ENCODE results near the gene MED31.
"Not testable (repeated sequence)": the region's sequence is repeated elsewhere in the genome, so short reads cannot be mapped to it uniquely, and the experiment has no call there.

The MED31 gene

DNA sequence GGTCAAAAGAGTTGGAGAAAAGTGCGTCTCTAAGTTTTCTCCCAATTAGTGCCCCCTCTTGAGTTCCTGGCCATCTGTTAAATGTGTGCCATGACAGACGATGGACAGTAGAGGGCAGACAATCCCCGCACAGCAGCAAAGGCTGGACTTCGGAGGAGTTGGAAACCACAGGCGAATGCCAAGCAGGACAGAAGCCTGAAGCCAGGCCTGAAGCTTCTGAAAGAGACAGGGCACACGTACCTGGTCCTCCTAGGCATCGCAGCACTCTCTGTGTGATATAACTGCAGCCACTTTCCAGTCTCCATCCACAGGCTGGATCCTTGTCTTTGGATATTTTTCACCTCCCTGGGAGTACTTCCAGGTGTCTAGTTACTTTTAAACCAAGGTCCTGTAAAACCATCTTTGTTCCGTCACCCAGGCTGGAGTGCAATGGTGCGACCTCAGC, 14.7 kb upstream of the MED31 start:
- peak; percentile 90 for DNase-seq (ENCODE audit: low read depth)
- no peak overlapping the region for H3K4me3 ChIP-seq (replicated peaks; ENCODE audit: low read depth, low read length)
- peak; percentile 99 for TF ChIP-seq CTCF (IDR thresholded peaks at IDR 0.05; ENCODE audit: low read length, missing control alignments)

DNA sequence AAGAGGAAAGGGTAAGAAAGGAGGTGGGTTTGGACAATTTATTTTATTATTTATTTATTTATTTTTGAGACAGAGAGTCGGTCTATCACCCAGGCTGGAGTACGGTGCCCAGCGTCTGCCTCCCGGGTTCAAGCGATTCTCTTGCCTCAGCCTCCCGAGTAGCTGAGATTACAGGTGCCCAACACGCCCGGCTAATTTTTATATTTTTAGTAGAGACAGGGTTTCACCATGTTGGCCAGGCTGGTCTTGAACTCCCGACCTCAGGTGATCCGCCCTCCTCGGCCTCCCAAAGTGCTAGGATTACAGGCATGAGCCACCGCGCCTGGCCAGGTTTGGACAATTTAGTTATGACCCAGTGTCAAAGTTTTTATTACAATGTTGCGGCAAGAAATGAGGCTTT, 11.8 kb upstream of the MED31 start:
- not testable (repeated sequence) for DNase-seq (ENCODE audit: low read depth); H3K4me3 ChIP-seq (replicated peaks; ENCODE audit: low read depth, low read length)

DNA sequence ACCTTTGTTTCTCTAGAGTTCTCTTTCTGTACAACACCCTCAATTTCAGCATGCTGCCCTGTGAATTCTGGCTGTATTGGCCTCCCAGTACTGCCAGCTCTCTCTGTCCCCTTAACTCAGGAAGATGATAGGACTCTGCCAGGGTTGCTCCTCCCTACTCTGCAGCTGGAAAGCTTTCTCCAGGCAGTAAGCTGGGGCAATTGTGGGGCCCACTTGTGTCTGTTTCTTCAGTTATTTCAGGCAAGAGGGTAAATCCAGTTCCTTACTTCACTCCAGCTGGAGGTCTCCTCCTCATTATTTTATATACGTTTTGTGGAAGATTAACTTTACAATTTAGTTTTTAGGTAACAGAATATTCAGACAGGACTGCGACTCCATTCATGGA, 10.1 kb upstream of the MED31 start:
- H3K4me3 ChIP-seq (replicated peaks; ENCODE audit: low read depth, low read length): no peak overlapping the region
- no peak for DNase-seq (ENCODE audit: low read depth)
- TF ChIP-seq CTCF (IDR thresholded peaks at IDR 0.05; ENCODE audit: low read length, missing control alignments): no peak

GRCh38 chr17:6660805-6661463, 9.5 kb upstream of the MED31 start:
- no peak for DNase-seq (ENCODE audit: low read depth)
- H3K4me3 ChIP-seq (replicated peaks; ENCODE audit: low read depth, low read length): no peak overlapping the region
- no peak for TF ChIP-seq CTCF (IDR thresholded peaks at IDR 0.05; ENCODE audit: low read length, missing control alignments)

- no peak for DNase-seq (ENCODE audit: low read depth)
- H3K4me3 ChIP-seq (replicated peaks; ENCODE audit: low read depth, low read length): no peak overlapping the region
- TF ChIP-seq CTCF (IDR thresholded peaks at IDR 0.05; ENCODE audit: low read length, missing control alignments): no peak
Observed at GRCh38 chr17:6660101-6660500, 8.7 kb upstream of the MED31 start.

- not testable (repeated sequence) for DNase-seq (ENCODE audit: low read depth); H3K4me3 ChIP-seq (replicated peaks; ENCODE audit: low read depth, low read length)
Observed at GRCh38 chr17:6658411-6658810, 7.0 kb upstream of the MED31 start.

- TF ChIP-seq CTCF (IDR thresholded peaks at IDR 0.05; ENCODE audit: low read length, missing control alignments): no peak
- DNase-seq (ENCODE audit: low read depth): no peak
- no peak overlapping the region for H3K4me3 ChIP-seq (replicated peaks; ENCODE audit: low read depth, low read length)
Observed at GRCh38 chr17:6657633-6658287, 6.4 kb upstream of the MED31 start.

DNA sequence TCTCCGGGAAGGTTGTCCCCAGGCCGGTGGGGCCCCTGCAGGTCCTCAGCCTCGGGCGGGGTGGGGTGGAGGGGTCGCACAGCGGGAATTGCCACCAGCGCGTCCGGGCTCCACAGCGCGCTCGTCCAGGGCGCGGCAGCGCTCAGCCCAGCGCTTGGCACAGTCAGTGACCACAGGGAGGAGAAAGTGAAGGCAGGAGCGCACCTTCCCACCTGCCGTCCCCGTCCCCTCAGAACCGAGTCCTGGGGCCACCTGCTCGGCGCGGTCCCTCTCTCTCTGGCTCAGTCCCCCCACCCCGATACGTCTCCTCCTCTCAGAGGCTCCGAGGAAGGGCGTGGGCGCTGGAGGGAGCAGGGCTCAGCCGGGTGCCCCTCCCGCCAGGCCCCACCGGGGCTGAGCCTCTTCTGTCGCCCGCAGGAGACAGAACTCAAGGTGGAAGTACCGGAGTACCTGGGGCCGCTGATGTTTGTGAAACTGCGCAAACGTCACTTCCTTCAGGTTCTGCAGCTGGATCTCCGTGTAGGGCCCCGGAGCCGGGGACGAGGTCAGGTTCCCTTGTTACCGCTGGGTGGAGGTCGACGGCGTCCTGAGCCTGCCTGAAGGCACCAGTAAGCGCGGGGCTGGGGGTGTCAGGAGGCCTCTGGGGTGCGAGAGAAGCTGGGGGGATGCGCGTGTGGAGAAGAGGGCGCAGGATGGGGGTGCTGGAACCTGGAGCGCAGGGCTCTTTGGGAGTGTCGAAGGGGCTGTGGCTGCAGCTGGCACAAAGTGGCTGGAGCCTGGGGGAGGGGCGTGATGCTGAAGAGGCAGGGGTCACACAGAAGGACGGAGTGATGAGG, 5.6 kb upstream of the MED31 start:
- not testable (repeated sequence) for H3K4me3 ChIP-seq (replicated peaks; ENCODE audit: low read depth, low read length); DNase-seq (ENCODE audit: low read depth)

- not testable (repeated sequence) for H3K4me3 ChIP-seq (replicated peaks; ENCODE audit: low read depth, low read length)
Observed at GRCh38 chr17:6655732-6656361, 4.4 kb upstream of the MED31 start.

More at GRCh38 chr17:6655732-6656361, 4.4 kb upstream of the MED31 start:
- DNase-seq (ENCODE audit: low read depth): not testable (repeated sequence)
